ENCODE results near the gene TACR1. TPM values are rescaled to one million over a fixed set of nuclear protein-coding genes. Genes with fewer than 3 reads are reported as not detected.
A peak's percentile ranks its signal among the peaks of the same experiment; 100 is the strongest.

TACR1 gene
- total RNA-seq, 1 donor: not detected

DNA sequence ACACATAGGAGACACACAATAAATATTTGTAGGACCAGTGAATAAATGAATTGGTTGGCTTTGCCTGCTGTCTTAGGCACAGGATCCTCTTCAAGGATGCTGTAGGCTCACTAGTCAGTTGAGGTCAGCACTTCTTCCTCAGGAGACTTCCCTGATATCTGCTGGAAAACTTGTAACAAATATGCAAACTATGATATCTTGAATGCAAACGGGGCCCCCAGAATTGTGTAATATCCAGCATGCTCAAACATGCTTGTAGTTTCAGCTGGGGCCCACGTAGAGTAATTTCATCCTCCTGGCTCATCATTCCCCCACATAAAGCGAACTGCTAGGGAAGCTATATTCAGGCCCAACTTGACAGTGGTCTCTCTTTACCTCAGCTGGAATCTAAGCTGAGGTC is 197.3 kb downstream of the TACR1 start:
- TF ChIP-seq, protein P1, sequence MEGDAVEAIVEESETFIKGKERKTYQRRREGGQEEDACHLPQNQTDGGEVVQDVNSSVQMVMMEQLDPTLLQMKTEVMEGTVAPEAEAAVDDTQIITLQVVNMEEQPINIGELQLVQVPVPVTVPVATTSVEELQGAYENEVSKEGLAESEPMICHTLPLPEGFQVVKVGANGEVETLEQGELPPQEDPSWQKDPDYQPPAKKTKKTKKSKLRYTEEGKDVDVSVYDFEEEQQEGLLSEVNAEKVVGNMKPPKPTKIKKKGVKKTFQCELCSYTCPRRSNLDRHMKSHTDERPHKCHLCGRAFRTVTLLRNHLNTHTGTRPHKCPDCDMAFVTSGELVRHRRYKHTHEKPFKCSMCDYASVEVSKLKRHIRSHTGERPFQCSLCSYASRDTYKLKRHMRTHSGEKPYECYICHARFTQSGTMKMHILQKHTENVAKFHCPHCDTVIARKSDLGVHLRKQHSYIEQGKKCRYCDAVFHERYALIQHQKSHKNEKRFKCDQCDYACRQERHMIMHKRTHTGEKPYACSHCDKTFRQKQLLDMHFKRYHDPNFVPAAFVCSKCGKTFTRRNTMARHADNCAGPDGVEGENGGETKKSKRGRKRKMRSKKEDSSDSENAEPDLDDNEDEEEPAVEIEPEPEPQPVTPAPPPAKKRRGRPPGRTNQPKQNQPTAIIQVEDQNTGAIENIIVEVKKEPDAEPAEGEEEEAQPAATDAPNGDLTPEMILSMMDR (IDR thresholded peaks at IDR 0.05; ENCODE audit: insufficient read depth, low read depth, low read length): no peak
- DNase-seq (ENCODE audit: low read depth): peak; percentile 66
- no peak overlapping the region for H3K4me3 ChIP-seq (ENCODE audit: low read depth, low read length)

DNA sequence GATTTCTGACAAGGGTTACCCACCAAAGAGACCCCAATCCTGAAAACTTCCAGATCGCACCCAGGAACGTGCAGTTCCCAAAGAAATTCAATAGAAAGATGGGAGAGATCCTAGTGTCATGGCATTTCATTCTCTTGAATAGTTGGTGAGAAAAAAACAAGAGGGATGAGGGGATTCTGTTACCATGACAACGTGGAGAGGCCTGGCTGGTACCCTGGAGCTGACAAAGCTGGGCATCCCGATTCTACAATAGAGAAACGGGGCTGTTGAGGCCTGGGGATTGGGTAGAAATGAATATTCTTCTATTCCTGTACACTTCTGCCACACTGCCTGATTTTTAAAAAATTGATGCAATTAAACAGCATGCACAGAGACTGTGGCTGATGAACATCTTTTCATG is 199.9 kb downstream of the TACR1 start:
- H3K4me3 ChIP-seq (ENCODE audit: low read depth, low read length): no peak overlapping the region
- TF ChIP-seq, protein P1 (IDR thresholded peaks at IDR 0.05; ENCODE audit: insufficient read depth, low read depth, low read length): no peak
- no peak for DNase-seq (ENCODE audit: low read depth)

Small RNAs within 50 kb of the gene (small RNA-seq; reads per million reads assigned to genes)
- 2.1 reads per million, percentile 53 among the genes with 10 or more reads in this experiment for gene MIR5000

Other genes starting within 250 kb of the TACR1 start
- 20.7 and 23.5 TPM in 2 replicates for gene POLE4, start 240.9 kb downstream of the TACR1 start, total RNA-seq